Measurements from ENCODE around the gene TOP3B.

TOP3B gene

GRCh38 chr22:21933910-21934309 lies 48.7 kb downstream of the TOP3B start:
- Mint-ChIP-seq H3K4me3 (no peak overlapping the region), H3K4me1 (peaks cover 19% of the 10 kb centered on the region), H3K27me3 (no peaks in the 10 kb centered on the region), H3K27ac (no peak overlapping the region), H3K36me3 (peaks cover 4% of the 10 kb centered on the region), H3K9me3 (no peaks in the 10 kb centered on the region)
- no peak for DNase-seq
- CTCF ChIA-PET: no interaction called here

- CTCF ChIA-PET: no interaction called here
- no peaks in the 10 kb centered on the region for H3K27me3 Mint-ChIP-seq
- H3K4me3 Mint-ChIP-seq: no peak overlapping the region
- H3K36me3 Mint-ChIP-seq: peaks cover 4% of the 10 kb centered on the region
- peaks cover 14% of the 10 kb centered on the region for H3K4me1 Mint-ChIP-seq
- no peak overlapping the region for H3K27ac Mint-ChIP-seq
- no peaks in the 10 kb centered on the region for H3K9me3 Mint-ChIP-seq
- DNase-seq: no peak
These were observed 49.2 kb downstream of the TOP3B start for GRCh38 chr22:21933413-21933812.

- peaks cover 4% of the 10 kb centered on the region for H3K36me3 Mint-ChIP-seq
These were observed 50.2 kb downstream of the TOP3B start for GRCh38 chr22:21932347-21932746.

GRCh38 chr22:21931056-21931455 lies 51.5 kb downstream of the TOP3B start:
- no peak overlapping the region for H3K4me3 Mint-ChIP-seq
- CTCF ChIA-PET: no interaction called here
- no peaks in the 10 kb centered on the region for H3K9me3 Mint-ChIP-seq
- peaks cover 4% of the 10 kb centered on the region for H3K36me3 Mint-ChIP-seq
- H3K27ac Mint-ChIP-seq: no peak overlapping the region
- no peak for DNase-seq
- H3K4me1 Mint-ChIP-seq: no peaks in the 10 kb centered on the region
- no peaks in the 10 kb centered on the region for H3K27me3 Mint-ChIP-seq

More at GRCh38 chr22:21932347-21932746, 50.2 kb downstream of the TOP3B start:
- DNase-seq: no peak
- Mint-ChIP-seq H3K4me3 (no peak overlapping the region), H3K9me3 (no peaks in the 10 kb centered on the region), H3K27me3 (no peaks in the 10 kb centered on the region), H3K27ac (no peak overlapping the region), H3K4me1 (peaks cover 4% of the 10 kb centered on the region)
- CTCF ChIA-PET: no interaction called here

- CTCF ChIA-PET: no interaction called here
- Mint-ChIP-seq H3K9me3 (no peaks in the 10 kb centered on the region), H3K4me3 (no peak overlapping the region), H3K27ac (no peak overlapping the region), H3K36me3 (peaks cover 4% of the 10 kb centered on the region), H3K27me3 (no peaks in the 10 kb centered on the region), H3K4me1 (no peaks in the 10 kb centered on the region)
- no peak for DNase-seq
These were observed 53.3 kb downstream of the TOP3B start for GRCh38 chr22:21929253-21929652.

- Mint-ChIP-seq H3K4me3 (no peak overlapping the region), H3K4me1 (no peaks in the 10 kb centered on the region), H3K27ac (no peak overlapping the region), H3K36me3 (peaks cover 4% of the 10 kb centered on the region), H3K9me3 (no peaks in the 10 kb centered on the region), H3K27me3 (no peaks in the 10 kb centered on the region)
- no peak for DNase-seq
- CTCF ChIA-PET: no interaction called here
These were observed 54.5 kb downstream of the TOP3B start for GRCh38 chr22:21928048-21928447.

GRCh38 chr22:21927174-21927823 lies 55.3 kb downstream of the TOP3B start:
- no peak overlapping the region for H3K4me3 Mint-ChIP-seq
- CTCF ChIA-PET: no interaction called here
- H3K36me3 Mint-ChIP-seq: no peaks in the 10 kb centered on the region
- no peaks in the 10 kb centered on the region for H3K4me1 Mint-ChIP-seq
- H3K27me3 Mint-ChIP-seq: no peaks in the 10 kb centered on the region
- DNase-seq: no peak
- H3K9me3 Mint-ChIP-seq: no peaks in the 10 kb centered on the region
- no peak overlapping the region for H3K27ac Mint-ChIP-seq

- CTCF ChIA-PET: no interaction called here
- Mint-ChIP-seq H3K27me3 (no peaks in the 10 kb centered on the region), H3K4me1 (no peaks in the 10 kb centered on the region), H3K9me3 (no peaks in the 10 kb centered on the region), H3K4me3 (no peak overlapping the region), H3K36me3 (no peaks in the 10 kb centered on the region), H3K27ac (no peak overlapping the region)
- DNase-seq: no peak
These were observed 55.9 kb downstream of the TOP3B start for GRCh38 chr22:21926728-21927127.

GRCh38 chr22:21923163-21923561 lies 59.4 kb downstream of the TOP3B start:
- CTCF ChIA-PET: interaction anchor here (0.9 kb wide), 1 partner anchor 15 kb away, joined by 3 read pairs; no protein-coding TSS in a partner anchor
- H3K36me3 Mint-ChIP-seq: no peaks in the 10 kb centered on the region

GRCh38 chr22:21922370-21923162 lies 60.0 kb downstream of the TOP3B start:
- Mint-ChIP-seq H3K27me3 (no peaks in the 10 kb centered on the region), H3K4me3 (no peak overlapping the region), H3K9me3 (no peaks in the 10 kb centered on the region), H3K36me3 (no peaks in the 10 kb centered on the region), H3K4me1 (no peaks in the 10 kb centered on the region), H3K27ac (no peak overlapping the region)
- CTCF ChIA-PET: interaction anchor here (0.9 to 1.4 kb wide), 2 partner anchors 15 to 50 kb away, joined by 3 read pairs; no protein-coding TSS in a partner anchor
- no peak for DNase-seq

More at GRCh38 chr22:21923163-21923561, 59.4 kb downstream of the TOP3B start:
- Mint-ChIP-seq H3K4me1 (no peaks in the 10 kb centered on the region), H3K9me3 (no peaks in the 10 kb centered on the region), H3K4me3 (no peak overlapping the region), H3K27ac (no peak overlapping the region), H3K27me3 (no peaks in the 10 kb centered on the region)
- no peak for DNase-seq

- Mint-ChIP-seq H3K4me3 (no peak overlapping the region), H3K27me3 (no peaks in the 10 kb centered on the region), H3K36me3 (no peaks in the 10 kb centered on the region), H3K27ac (no peak overlapping the region), H3K9me3 (no peaks in the 10 kb centered on the region), H3K4me1 (no peaks in the 10 kb centered on the region)
- CTCF ChIA-PET: interaction anchor here (1.4 kb wide), 1 partner anchor 51 kb away, joined by 3 read pairs; no protein-coding TSS in a partner anchor
- no peak for DNase-seq
These were observed 60.9 kb downstream of the TOP3B start for GRCh38 chr22:21921729-21922128.

- Mint-ChIP-seq H3K9me3 (no peaks in the 10 kb centered on the region), H3K27me3 (no peaks in the 10 kb centered on the region), H3K36me3 (no peaks in the 10 kb centered on the region), H3K4me3 (no peak overlapping the region), H3K4me1 (no peaks in the 10 kb centered on the region), H3K27ac (no peak overlapping the region)
- no peak for DNase-seq
- CTCF ChIA-PET: interaction anchor here (1.4 kb wide), 1 partner anchor 51 kb away, joined by 3 read pairs; no protein-coding TSS in a partner anchor
These were observed 61.3 kb downstream of the TOP3B start for GRCh38 chr22:21921184-21921721.

GRCh38 chr22:21920341-21921183 lies 62.0 kb downstream of the TOP3B start:
- H3K36me3 Mint-ChIP-seq: no peaks in the 10 kb centered on the region
- H3K4me3 Mint-ChIP-seq: no peak overlapping the region
- no peak for DNase-seq
- no peaks in the 10 kb centered on the region for H3K9me3 Mint-ChIP-seq
- no peaks in the 10 kb centered on the region for H3K27me3 Mint-ChIP-seq
- H3K4me1 Mint-ChIP-seq: no peaks in the 10 kb centered on the region
- CTCF ChIA-PET: interaction anchor here (1.0 to 1.4 kb wide), 3 partner anchors 17 to 52 kb away, joined by 3 to 4 read pairs (median 3); partner anchors contain the start of gene PPM1F
- no peak overlapping the region for H3K27ac Mint-ChIP-seq
